Suppressor macrophage (primary cell): ENCODE measurements around the gene FOXP3.

ENCODE experiments used
- DNase-seq, 4 experiments: peaks; one replicate each; pipeline ENCODE4 v3.0.0-alpha.2; 2020 to 2022

Gene FOXP3

DNA sequence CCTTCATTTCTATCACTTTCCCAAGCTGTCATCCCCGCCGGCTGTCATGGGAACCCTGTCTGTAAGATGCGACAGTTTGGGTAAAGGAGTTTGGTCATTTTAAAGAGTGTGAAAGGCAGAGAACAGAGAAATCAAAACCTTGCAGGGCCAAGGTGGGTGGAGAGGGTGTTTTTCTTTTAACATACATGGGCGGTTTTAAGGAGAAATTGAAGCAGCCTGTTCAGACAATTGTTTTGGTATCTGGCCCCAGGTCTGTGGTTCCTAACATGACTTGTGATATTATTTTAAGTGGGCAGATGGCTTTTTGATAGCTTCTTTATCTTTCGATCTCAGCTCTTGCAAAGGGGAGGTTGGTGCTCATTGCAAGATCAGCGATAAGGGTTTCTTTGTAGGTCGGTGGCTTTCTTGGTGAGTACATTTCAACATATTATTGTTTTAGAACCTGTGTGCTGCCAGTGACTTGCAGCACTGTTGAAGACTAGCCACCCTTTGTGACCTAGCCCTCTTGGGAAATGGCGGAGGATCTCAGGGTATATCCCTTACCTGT, 8.7 kb upstream of the FOXP3 start:
- no peak for DNase-seq

DNA sequence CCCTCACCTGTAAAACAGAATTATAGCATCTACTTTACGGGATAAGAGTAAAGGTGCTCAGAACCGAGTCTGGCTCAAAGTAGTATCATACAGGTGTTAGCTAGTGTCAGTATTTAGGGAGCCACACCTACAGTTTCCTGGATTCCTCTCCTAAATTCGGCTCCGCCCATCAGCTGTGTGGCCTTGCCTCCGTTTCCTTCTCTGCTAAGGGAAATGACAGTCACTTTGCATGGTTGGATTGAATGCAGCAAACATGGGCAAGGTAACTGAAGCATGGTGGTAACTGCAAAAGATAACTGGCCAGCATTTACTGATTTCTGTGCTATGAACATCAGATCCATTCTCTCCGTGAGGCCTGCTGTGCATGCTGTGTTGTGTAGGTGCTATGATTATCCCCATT, 7.9 kb upstream of the FOXP3 start:
- DNase-seq = no peak

DNA sequence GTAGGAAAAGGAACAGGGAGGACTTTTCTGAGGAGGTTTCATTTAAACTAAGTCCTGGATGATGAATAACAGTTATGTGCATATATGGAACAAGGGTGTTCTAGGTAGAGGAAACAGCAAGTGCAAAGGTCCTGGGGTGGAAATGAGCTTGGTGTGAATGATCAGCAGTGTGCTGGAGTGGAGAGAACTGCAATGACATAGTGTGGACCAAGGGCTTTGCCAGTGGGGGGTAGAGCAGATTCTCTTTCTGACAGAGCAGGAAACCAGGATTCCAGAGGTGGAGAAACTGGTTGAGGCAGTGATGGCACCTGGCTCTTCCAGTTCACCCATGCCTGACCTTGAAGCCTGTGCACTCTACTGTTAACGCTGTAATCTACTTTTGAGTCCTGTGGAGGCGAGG, 6.8 kb upstream of the FOXP3 start:
- DNase-seq = no peak

DNA sequence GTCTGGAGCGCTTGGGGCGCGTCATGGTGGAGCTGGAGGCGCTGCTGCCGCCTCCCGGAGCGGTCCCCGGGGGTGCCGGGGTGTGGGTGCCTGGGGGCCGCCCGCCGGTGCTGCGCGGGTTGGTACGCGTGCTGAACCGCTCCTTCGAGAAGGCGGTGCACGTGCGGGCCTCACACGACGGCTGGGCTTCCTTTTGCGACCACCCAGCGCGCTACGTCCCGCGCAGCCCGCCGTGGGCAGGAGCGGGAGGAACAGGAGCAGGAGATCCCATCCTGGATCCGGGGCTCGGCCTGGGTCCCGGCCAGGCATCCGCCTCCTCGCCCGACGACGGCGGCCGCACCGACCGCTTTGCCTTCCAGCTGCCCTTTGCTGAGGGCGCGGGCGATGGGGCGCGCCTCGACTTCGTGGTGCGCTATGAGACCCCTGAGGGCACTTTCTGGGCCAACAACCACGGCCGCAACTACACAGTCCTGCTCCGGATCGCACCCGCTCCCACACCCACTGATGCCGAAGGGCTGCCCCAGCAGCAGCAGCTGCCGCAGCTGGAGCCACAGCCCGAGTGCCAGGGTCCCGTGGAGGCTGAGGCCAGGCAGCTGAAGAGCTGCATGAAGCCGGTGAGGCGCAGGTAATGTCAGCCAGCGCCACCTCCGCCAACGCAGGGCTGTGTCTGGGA, 5.9 kb upstream of the FOXP3 start:
- no peak for DNase-seq

DNA sequence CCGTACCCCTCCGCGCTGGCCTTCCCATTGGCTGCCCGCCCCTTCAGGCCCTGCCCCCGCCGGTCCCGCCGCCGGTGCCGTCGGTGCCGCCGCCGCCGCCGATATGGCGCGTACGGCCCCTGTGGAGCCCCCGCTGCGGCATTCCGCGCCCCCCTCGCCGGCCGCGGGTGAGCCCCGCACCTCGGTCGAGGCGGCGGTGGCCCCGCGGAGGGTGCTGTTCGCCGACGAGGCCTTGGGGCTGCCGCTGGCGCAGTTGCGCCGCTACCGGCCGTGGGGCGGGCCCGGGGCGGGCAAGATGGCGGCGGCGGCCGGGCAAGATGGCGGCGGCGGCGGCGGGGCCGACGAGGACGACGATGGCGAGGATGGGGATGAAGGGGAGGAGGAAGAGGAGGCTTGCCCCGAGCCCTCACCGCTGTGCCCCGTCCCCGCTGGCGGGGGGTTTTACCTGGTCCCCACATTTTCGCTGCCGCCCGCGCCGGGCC, 5.3 kb upstream of the FOXP3 start, which contains the start of gene PPP1R3F:
Gene PPP1R3F (plus strand): TSS at position 27 of the 482 bp plus-strand sequence. CDS start 77 bp downstream, at position 104.
- peak in 1 of 4 experiments; percentile 96 for DNase-seq

DNA sequence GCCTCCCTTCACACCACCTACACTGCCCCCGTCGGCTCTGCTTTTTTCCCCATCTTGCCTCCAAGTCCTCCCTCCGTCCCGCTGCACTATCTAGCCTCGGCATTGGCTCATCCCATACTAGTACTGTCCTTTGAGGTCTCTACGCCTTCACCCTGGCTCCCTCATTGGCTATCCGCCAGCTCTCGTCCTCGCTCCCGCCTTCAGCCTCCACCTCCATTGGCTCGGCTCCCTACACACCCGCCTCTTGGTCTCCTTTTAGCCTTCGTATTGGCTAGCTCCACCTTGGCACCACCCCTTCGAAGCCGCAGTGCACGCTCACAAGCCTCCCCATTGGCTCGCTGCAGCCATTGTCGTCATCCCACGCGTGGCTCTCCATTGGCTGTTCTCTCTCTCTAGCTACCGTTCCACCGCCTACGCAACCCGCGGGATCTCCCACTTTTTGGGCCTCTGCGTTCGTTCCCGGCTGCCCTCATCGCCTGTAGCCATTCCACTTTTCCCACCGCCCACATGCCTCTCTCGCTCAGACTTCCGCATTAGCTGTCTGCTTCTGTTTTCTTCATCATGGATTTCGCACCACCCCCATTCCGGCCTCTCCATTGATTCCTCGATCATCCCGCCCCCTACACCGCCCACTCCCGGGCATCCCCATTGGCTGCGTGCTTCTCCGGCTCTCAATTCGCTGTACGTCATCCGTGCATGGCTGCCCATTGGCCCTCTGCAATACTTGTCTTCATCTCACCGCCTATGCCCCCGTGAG, 4.7 kb upstream of the FOXP3 start:
- peak; percentile 95 to 98 (median 96) for DNase-seq

DNA sequence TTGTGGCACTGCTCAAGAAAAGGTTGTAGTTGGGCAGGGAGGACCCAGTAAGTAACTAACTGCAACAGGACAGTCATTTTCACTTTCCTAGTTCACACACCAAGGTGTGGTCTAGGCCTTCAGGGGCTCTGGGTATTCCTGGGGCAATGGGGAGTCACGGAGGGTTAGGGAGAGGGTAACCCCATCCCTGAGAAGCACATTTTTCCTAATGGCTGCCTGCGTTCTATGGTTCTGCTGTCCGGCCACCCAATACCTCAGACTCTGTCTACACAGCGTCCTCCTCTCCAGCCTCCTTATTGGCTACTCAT, 4.1 kb upstream of the FOXP3 start:
- DNase-seq = no peak

DNA sequence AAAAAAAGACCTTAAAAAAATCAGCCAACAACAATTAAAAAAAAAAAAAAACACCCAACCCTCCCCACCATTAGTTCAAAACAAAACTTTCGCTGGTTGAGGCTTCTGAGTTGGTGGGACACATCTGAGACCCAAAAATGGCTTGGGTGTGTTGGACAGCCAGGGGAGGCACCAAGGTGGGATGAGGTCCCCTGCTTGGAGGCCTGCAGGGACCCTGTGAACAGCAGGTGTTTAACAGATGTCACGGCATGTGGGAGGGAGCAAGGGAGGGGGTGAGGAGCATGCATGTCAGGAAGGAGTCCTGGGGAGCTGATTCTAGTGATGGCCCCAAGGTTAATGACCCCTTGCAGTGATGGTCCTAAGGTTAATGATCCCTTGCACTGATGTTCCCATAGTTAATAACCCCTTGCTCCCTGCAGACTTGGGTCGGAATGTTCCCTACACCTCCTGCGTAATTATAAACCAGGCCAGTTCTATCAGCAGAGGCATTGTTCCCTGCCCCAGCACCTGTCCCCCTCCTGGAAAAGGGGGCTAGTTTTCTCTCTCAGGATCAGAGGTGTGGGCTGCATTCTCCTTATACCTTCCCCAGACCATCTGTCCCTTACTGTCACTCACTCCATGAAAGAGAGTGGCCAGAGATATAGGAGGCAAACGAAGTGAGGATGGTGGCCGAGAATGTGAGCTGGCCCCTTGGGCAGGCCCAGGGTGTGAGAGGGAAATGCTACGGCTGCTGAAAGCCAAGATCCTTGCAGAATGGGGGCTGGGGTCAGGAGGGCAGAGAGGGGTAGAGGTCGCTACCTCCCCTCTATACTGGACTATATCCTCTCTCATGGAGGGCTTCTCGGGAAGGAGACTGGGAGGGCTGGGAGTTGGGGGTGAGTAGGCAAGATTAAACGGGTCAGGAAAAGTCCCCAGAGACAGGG, 2.3 kb upstream of the FOXP3 start:
- no peak for DNase-seq

DNA sequence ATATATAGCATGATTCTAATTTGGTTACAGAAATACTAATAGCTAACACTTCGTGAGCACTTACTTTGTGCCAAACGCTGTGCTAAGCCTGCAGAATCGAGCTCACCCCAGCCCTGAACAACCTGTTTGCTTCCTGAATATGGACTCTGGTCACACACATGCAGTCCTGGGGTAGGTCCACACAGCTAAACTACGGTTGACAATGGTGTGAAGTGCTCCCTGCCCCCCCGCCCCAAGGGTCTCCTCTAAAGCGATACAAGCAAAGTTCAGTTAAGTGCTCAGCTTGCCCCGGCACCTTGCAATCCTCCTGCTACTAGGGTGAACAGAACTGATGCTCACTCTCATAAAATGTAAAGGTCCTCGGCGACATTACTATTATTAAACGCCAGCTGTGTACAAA, 879 bp downstream of the FOXP3 start:
- DNase-seq = no peak

DNA sequence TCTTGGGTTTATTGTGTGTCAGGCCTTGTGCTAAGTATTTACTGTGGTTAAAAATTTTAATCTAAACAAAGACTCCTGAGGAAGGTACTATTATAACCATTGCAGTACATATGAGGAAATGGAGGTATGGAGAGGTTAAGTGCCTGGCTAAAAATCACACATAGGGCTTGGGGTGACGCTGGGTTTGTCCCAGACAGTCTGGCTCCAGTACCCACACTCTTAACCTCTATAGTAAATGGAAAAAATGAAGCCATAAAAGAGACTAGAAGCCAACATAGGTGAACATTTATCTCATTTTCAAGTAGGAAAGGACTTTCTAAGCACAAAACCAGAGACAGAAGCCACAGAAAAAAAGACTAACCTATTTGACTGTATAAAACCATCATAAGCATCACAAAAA, 1.9 kb downstream of the FOXP3 start:
- no peak for DNase-seq

DNA sequence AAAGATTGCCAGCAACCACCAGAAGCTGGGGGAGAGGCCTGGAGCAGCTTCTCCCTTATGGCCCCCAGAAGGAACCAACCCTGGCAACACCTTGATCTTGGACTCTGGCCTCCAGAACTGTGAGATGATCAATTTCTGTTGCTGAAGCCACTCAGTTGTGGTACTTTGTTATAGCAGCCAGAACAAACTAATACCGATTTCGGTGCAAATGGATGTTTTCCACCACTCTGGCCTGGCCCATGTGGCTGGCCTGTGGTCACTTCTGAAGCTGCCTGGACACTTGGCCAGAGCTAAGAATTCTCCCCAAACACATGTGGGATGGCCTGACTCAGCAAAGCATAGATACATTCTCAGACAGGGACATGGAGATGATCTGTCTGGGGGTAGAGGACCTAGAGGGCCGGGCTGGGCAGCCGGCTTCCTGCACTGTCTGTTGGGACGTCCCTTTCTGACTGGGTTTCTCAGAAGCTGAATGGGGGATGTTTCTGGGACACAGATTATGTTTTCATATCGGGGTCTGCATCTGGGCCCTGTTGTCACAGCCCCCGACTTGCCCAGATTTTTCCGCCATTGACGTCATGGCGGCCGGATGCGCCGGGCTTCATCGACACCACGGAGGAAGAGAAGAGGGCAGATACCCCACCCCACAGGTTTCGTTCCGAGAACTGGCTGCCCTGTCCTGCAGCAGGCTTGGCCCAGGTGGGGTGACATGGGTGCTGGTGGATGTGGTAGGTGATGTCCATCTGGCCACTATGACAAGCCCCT, 4.1 kb downstream of the FOXP3 start:
- DNase-seq = no peak

DNA sequence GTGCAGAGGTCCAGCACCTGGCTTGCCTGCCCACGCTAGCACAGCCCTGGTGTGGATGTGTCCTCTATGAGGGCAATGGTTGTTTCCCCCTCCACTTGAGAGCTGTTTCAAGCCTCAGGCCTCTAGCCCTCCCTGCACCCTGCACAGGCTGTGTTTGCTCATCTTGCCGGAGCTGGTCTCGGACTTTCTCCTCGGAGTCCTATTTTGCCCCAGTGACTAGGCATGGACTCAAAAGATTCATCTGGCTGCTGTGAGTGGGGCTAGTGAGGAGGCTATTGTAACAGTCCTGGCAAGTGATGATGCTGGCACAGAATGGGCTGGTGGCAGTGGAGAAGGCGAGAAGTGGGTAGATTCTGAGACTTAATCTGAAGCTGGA, 5.8 kb downstream of the FOXP3 start:
- no peak for DNase-seq

DNA sequence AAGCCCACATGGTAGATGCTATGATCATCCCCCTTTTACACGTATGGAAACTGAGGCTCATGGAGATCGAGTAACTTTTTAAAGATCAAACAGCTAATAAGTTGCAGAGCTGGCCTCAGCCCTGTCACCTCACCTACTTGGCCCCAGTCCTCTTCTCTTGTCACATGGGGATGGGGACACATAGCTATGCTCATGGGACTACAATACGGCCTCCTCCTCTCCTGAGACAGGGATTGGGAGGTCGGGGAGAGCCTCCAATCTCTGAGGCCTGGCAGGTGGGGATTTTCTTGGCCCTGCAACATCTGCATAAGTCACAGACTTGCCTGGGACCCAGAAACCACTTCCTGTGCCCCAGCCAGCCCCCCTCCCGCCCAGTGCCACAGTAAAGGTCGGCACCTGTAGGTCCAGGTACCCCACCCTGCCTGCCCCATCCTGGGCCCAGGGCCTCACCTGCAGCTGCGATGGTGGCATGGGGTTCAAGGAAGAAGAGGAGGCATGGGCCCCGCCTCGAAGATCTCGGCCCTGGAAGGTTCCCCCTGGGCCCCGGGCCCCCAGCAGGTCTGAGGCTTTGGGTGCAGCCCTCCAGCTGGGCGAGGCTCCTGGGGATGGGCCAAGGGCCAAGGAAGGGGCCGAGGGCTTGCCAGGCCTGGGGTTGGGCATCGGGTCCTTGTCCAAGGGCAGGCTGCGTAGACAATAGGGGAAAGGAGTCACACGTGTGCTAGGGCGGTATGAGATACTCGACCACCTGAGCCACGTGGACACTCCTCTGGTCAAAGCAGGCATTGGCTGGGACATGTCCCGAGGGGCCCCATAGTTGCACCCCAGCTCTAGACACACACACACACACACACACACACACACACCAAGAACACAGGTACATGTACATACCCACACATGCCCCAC, 6.4 kb downstream of the FOXP3 start:
- DNase-seq = no peak

DNA sequence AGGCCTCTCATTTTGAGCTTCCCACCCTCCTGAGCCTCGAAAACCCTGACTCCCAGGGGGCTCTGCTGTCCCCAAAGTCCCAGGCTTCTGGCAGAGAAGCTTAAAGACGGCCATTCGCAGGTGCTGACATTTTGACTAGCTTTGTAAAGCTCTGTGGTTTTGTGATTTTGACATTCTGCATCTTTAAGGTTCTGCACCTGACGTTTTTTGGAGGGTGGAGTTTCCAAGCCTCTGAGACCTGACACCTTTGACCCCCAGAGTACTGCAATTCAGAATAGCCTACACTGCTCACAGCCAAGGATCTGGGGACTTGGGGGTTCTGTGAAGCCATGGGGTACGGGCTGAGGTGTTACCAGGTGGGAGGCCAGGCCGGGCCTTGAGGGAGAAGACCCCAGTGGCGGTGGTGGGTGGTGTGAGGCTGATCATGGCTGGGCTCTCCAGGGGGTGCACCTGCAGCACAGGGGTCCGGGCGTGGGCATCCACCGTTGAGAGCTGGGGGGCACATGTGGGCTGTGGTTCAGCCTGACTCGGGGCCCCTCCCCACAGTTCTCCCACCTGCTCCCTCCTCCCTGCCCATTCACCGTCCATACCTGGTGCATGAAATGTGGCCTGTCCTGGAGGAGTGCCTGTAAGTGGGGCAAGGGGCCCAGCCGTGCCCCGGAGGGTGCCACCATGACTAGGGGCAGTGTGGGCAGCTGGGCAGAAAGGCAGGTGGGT, 7.3 kb downstream of the FOXP3 start:
- no peak for DNase-seq

DNA sequence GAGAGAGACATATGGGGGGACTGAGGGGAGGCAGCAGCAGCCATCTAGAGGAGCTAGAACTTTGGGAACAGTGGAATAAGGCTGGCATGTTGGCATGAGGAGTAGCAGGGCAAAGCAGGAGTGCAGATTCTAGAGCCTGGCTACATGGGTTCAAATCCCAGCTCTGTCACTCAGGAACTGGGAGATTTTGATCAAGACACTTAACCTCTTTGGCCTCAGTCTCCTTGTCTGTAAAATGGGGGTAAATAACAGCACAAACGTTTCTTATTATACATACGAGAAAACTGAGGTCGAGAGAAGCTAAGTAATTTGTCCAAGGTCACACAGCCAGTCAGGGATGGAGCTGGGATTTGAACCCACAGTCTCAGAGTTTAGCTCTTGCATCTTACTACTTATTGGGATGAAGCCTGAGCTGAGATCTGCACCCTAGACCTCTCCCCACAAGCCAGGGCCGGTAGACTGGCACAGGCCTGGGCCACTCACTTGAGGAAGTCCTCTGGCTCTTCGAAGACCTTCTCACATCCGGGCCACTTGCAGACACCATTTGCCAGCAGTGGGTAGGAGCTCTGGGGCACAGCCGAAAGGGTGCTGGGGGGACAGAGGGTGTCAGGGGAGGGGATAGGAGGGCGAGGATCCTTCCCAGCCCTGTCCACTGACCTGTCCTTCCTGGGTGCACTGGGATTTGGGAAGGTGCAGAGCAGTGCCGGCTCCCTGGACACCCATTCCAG, 8.1 kb downstream of the FOXP3 start:
- no peak for DNase-seq

DNA sequence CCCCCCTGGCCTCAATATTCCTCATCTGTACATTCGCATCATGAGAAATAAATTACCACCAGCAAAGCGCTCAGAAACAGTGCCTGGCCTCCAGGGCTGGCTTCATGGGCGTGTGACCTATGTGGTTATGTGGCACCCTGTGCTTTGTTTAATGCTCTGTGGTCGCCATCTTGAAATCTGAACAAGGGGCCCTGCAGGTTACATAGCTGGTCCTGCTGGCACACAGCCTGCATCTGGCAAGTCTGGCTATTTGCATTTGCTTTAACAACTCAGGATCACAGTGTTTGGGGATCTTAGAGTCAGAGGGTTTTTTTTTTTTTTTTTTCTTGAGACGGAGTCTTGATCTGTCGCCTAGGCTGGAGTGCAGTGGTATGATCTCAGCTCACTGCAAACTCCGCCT, 9.9 kb downstream of the FOXP3 start:
- no peak for DNase-seq

DNA sequence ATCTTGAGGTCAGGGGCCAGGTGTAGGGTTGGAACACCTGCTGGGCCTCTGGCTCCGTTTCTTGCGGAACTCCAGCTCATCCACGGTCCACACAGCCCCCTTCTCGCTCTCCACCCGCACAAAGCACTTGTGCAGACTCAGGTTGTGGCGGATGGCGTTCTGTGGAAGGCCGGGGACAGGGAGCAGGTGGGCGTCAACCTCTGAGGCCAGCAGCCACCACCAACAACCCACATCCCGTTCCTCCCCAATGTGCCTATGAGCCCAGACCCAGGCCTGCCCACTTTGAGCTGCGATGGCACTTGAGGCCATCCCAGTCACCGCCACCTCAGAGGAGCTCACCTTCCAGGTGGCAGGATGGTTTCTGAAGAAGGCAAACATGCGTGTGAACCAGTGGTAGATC, 13.2 kb downstream of the FOXP3 start:
- DNase-seq = no peak

DNA sequence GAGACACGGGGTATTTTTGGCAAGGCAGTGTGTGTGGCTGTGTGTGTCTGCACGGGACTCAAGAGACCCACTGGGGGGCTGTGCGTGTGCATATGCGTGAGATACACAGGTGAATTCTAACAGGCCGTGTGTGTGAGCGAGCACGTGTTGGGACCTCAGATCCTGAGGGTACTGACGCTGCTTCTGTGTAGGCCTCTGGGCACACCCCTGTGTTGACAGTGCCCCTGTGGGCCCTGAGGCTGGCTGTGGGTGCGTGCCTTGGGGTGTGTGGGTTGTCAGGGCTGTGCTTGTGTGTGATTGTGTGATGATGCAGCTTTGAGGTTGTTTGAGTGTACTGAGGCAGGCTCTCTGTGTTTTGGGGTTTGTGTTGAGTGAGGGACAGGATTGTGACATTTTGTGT, 13.9 kb downstream of the FOXP3 start:
- DNase-seq = no peak

DNA sequence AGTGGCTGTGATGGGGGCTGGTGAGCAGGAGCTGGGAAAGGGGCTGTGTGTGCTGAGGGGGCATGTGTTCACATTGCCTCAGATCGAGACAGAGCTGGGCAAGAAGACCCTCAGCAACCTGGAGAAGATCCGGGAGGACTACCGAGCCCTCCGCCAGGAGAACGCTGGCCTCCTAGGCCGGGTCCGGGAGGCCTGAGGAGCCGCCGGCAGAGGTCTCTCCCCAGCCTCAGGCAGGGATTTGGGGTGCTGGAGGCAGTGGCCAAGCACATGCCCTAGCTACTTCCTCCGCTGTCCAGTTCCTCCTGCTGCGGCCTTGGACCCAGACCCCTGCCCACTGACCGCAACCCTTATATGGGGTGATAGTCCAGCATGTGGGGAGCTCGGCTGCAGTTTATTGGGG, 14.4 kb downstream of the FOXP3 start:
- no peak for DNase-seq

DNA sequence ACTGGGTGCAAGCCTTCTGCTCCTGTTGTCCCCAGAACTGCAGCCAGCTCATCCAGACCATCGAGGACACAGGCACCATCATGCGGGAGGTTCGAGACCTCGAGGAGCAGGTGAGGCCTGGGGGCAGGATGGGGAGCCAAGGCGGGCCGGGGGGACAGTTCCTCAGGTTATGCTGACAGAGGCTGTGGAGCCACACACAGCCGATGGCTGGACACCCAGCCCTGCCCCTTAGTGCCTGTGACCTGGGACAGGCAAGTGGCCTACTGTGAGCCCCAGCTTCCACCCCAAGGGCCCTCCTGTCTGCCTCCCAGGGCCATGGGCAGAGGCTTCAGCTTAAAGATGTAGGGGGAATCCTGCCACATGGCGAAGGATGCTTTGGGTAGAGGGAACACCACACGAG, 14.9 kb downstream of the FOXP3 start:
- no peak for DNase-seq
